Loucy (cell line): ENCODE measurements around the gene SIK2.

Source experiments
- H2AFZ ChIP-seq: fragments of 200-600 bp; sonication (generic); 2 replicates; pipeline ENCODE4 v1.6.0; 2016; ENCODE audit warnings: antibody characterized with exemption, mild to moderate bottlenecking, low read length, moderate library complexity
- H3F3A ChIP-seq: fragments of 200-600 bp; 2 replicates; pipeline ENCODE4 v1.6.0; 2016; ENCODE audit warnings: antibody characterized with exemption, low read depth, mild to moderate bottlenecking
- H3K27me3 ChIP-seq: fragments of 200-600 bp; sonication (generic); 2 replicates; pipeline ENCODE4 v1.6.1; 2014; ENCODE audit warnings: low read length, mild to moderate bottlenecking; ENCODE audit not compliant: insufficient read depth, poor library complexity, severe bottlenecking
- H3K36me3 ChIP-seq: fragments of 200-600 bp; sonication (generic); 2 replicates; pipeline ENCODE4 v1.6.1; 2016; ENCODE audit warnings: low read length; ENCODE audit not compliant: insufficient read depth
- H3K4me1 ChIP-seq: fragments of 200-600 bp; sonication (generic); 2 replicates; pipeline ENCODE4 v1.5.1; 2014; ENCODE audit warnings: low read length, mild to moderate bottlenecking; ENCODE audit not compliant: insufficient read depth, poor library complexity, severe bottlenecking
- H3K4me2 ChIP-seq: fragments of 200-600 bp; sonication (generic); 2 replicates; pipeline ENCODE4 v1.6.0; 2014; ENCODE audit warnings: antibody characterized with exemption, low read length, low read depth, mild to moderate bottlenecking; ENCODE audit not compliant: poor library complexity, severe bottlenecking
- H3K4me3 ChIP-seq: fragments of 200-600 bp; sonication (generic); 2 replicates; pipeline ENCODE4 v1.5.1; 2014; ENCODE audit warnings: low read length, mild to moderate bottlenecking, mixed read lengths; ENCODE audit not compliant: poor library complexity, severe bottlenecking
- H3K79me2 ChIP-seq: fragments of 200-600 bp; sonication (generic); 2 replicates; pipeline ENCODE4 v1.6.1; 2014; ENCODE audit warnings: low read length; ENCODE audit not compliant: insufficient read depth
- H3K9ac ChIP-seq: fragments of 200-600 bp; sonication (generic); 2 replicates; pipeline ENCODE4 v1.6.0; 2014; ENCODE audit warnings: mild to moderate bottlenecking, low read depth, low read length, moderate library complexity; ENCODE audit not compliant: poor library complexity, severe bottlenecking
- H3K9me2 ChIP-seq: fragments of 200-600 bp; sonication (generic); replicated peaks from 2 replicates; pipeline ENCODE4 v1.6.1; 2016; ENCODE audit warnings: low read depth, low read length, mixed read lengths
- H3K9me3 ChIP-seq: fragments of 200-600 bp; sonication (generic); 2 replicates; pipeline ENCODE4 v1.6.1; 2014; ENCODE audit warnings: mild to moderate bottlenecking, antibody characterized with exemption, low read length, low read depth; ENCODE audit not compliant: insufficient read depth
- H4K20me1 ChIP-seq: fragments of 200-600 bp; sonication (generic); 2 replicates; pipeline ENCODE4 v1.6.0; 2014; ENCODE audit warnings: antibody characterized with exemption, low read length, mild to moderate bottlenecking; ENCODE audit not compliant: insufficient read depth, poor library complexity, severe bottlenecking
- CTCF ChIP-seq: fragments of 200-600 bp; sonication (generic); conservative IDR thresholded peaks from 2 replicates; pipeline ENCODE4 v1.5.1; 2014; ENCODE audit warnings: mild to moderate bottlenecking, antibody characterized with exemption, low read length
- EZH2phosphoT487 ChIP-seq: fragments of 200-600 bp; IDR thresholded peaks from 2 replicates; pipeline ENCODE4 v1.6.1; 2018; ENCODE audit warnings: antibody characterized with exemption, mild to moderate bottlenecking, moderate library complexity, borderline replicate concordance

SIK2 gene

GRCh38 chr11:111598559-111598958 is 3.7 kb upstream of the SIK2 start:
- H3K9me2 ChIP-seq, result no peaks in the 10 kb centered on the region
- no peak overlapping the region for H3K4me3 ChIP-seq
- H3K4me2 ChIP-seq, result no peak overlapping the region
- H3K36me3 ChIP-seq, result no peaks in the 10 kb centered on the region
- peaks cover 3% of the 10 kb centered on the region for H4K20me1 ChIP-seq
- 0 out of 2 replicates have a peak overlapping the region, but pooled peaks have one; percentile 28 for H2AFZ ChIP-seq
- H3K9me3 ChIP-seq, result no peaks in the 10 kb centered on the region
- no peak overlapping the region for H3K9ac ChIP-seq
- TF ChIP-seq CTCF (no peak), EZH2phosphoT487 (no peak)
- no peaks in the 10 kb centered on the region for H3F3A ChIP-seq
- peaks cover 10% of the 10 kb centered on the region; the same call in 1 of the 2 replicates for H3K79me2 ChIP-seq
- H3K27me3 ChIP-seq, result no peaks in the 10 kb centered on the region
- H3K4me1 ChIP-seq, result peaks cover 12% of the 10 kb centered on the region

GRCh38 chr11:111601636-111601978 is 642 bp upstream of the SIK2 start:
- H3K36me3 ChIP-seq, result no peaks in the 10 kb centered on the region
- no peaks in the 10 kb centered on the region for H3K9me3 ChIP-seq
- peak overlapping the region; percentile 77 for H3K4me2 ChIP-seq
- peak overlapping the region; percentile 74 for H3K9ac ChIP-seq
- peaks cover 38% of the 10 kb centered on the region for H3K79me2 ChIP-seq
- H2AFZ ChIP-seq, result peak overlapping the region; percentile 90
- H3K4me1 ChIP-seq, result peaks cover 27% of the 10 kb centered on the region
- peak overlapping the region; percentile 72 for H3K4me3 ChIP-seq
- no peaks in the 10 kb centered on the region for H3K9me2 ChIP-seq
- peaks cover 25% of the 10 kb centered on the region for H4K20me1 ChIP-seq
- H3F3A ChIP-seq, result no peaks in the 10 kb centered on the region
- H3K27me3 ChIP-seq, result no peaks in the 10 kb centered on the region
- TF ChIP-seq CTCF (no peak), EZH2phosphoT487 (no peak)

GRCh38 chr11:111602865-111603610 is 789 bp downstream of the SIK2 start:
- Histone ChIP-seq H3K9me2 (no peaks in the 10 kb centered on the region), H3K4me3 (peak overlapping the region; percentile 83), H2AFZ (peak overlapping the region; percentile 92), H4K20me1 (peaks cover 31% of the 10 kb centered on the region), H3K27me3 (no peaks in the 10 kb centered on the region), H3K36me3 (no peaks in the 10 kb centered on the region), H3K79me2 (peaks cover 51% of the 10 kb centered on the region), H3K4me2 (peak overlapping the region; percentile 93), H3F3A (no peaks in the 10 kb centered on the region), H3K4me1 (peaks cover 33% of the 10 kb centered on the region), H3K9ac (peak overlapping the region; percentile 77), H3K9me3 (no peaks in the 10 kb centered on the region)
- TF ChIP-seq CTCF (no peak), EZH2phosphoT487 (no peak)
